B cell (primary cell): ENCODE data around the gene JMJD1C. TPM values are rescaled to one million over a fixed set of nuclear protein-coding genes. Genes with fewer than 3 reads are reported as not detected.

ENCODE experiments used
- ATAC-seq: fragments of 200-7000 bp; cut with Tn5 transposase; one replicate; pipeline ENCODE4 v1.10.0; 2021; ENCODE audit warnings: low read depth, mild to moderate bottlenecking, moderate number of reproducible peaks, moderate library complexity
- CTCF ChIA-PET: fragments of 350-600 bp; sonication (Branson Sonifier 250); formaldehyde crosslinking; loops from one replicate; lab custom pipeline; 2021; ENCODE audit warnings: antibody characterized with exemption, inconsistent platforms; lab: Charles Lee
- POLR2A ChIA-PET: fragments of 350-600 bp; sonication (Branson Sonifier 250); formaldehyde crosslinking; loops from one replicate; lab custom pipeline; 2021; ENCODE audit warnings: antibody characterized with exemption; lab: Charles Lee
- DNase-seq: peaks from one replicate; pipeline ENCODE4 v3.0.0; 2013
- H2AFZ ChIP-seq: 2 replicates; pipeline ENCODE4 v1.6.1; 2012; ENCODE audit warnings: mild to moderate bottlenecking, low read depth, low read length; ENCODE audit not compliant: insufficient read depth, poor library complexity, severe bottlenecking
- H3K27ac ChIP-seq, 2 donors: 1 replicate in 1 of 2; 2 replicates in 1 of 2; pipeline ENCODE4 v1.5.1; 2012 to 2013; ENCODE audit warnings: low read length in 2 of 2, mild to moderate bottlenecking in 2 of 2, moderate library complexity in 1 of 2
- H3K27me3 ChIP-seq, 4 experiments: fragments of 200-600 bp in 1 of 4; sonication (generic) in 1 of 4; replicated peaks in 1 of 4; 1 replicate in 2 of 4; 2 replicates in 2 of 4; pipeline versions ENCODE4 v1.6.1 to v1.7.0; 2013 to 2016; ENCODE audit warnings: low read length in 3 of 4, mild to moderate bottlenecking in 2 of 4, mixed read lengths in 1 of 4, moderate library complexity in 1 of 4; ENCODE audit not compliant: insufficient read depth in 4 of 4, control insufficient read depth in 3 of 4; ENCODE audit errors: control extremely low read depth in 1 of 4
- H3K36me3 ChIP-seq, 2 experiments: replicated peaks in 1 of 2; 1 replicate in 1 of 2; 2 replicates in 1 of 2; pipeline versions ENCODE4 v1.6.1 to v1.7.1; 2013; ENCODE audit warnings: low read length in 1 of 2; ENCODE audit not compliant: insufficient read depth in 2 of 2, control insufficient read depth in 1 of 2; ENCODE audit errors: control extremely low read depth in 1 of 2, extremely low read depth in 1 of 2
- H3K4me1 ChIP-seq, 2 donors: fragments of 200-600 bp in 1 of 2; sonication (generic) in 1 of 2; 1 replicate in 1 of 2; 2 replicates in 1 of 2; pipeline versions ENCODE4 v1.5.1 to v1.6.1; 2013 to 2017; ENCODE audit warnings: low read length in 2 of 2; ENCODE audit not compliant: control insufficient read depth in 2 of 2, insufficient read depth in 2 of 2
- H3K4me2 ChIP-seq: replicated peaks from 2 replicates; pipeline ENCODE3; 2012; ENCODE audit warnings: mild to moderate bottlenecking, low read depth, low read length; ENCODE audit not compliant: poor library complexity, severe bottlenecking
- H3K4me3 ChIP-seq, 5 experiments: fragments of 200-600 bp in 1 of 5; sonication (generic) in 1 of 5; 1 replicate in 3 of 5; 2 replicates in 2 of 5; pipeline versions ENCODE4 v1.5.1 to v1.7.0; 2011 to 2016; ENCODE audit warnings: low read length in 4 of 5, mild to moderate bottlenecking in 4 of 5, low read depth in 2 of 5, control low read depth in 1 of 5, moderate library complexity in 1 of 5; ENCODE audit not compliant: insufficient read depth in 1 of 5; ENCODE audit errors: control extremely low read depth in 1 of 5, extremely low read depth in 1 of 5
- H3K79me2 ChIP-seq: fragments of 200-600 bp; sonication (generic); one replicate; pipeline ENCODE4 v1.6.0; 2016; ENCODE audit warnings: low read length; ENCODE audit not compliant: control insufficient read depth, insufficient read depth
- H3K9ac ChIP-seq: fragments of 200-600 bp; sonication (generic); 2 replicates; pipeline ENCODE4 v1.6.1; 2017; ENCODE audit warnings: mild to moderate bottlenecking, low read length, moderate library complexity
- H3K9me3 ChIP-seq, 3 donors: one replicate each; pipeline versions ENCODE4 v1.6.1 to v1.7.1; 2013; ENCODE audit warnings: low read length in 2 of 3; ENCODE audit not compliant: control insufficient read depth in 2 of 3, insufficient read depth in 1 of 3; ENCODE audit errors: control extremely low read depth in 1 of 3
- H4K20me1 ChIP-seq: 2 replicates; pipeline ENCODE4 v1.6.0; 2012; ENCODE audit warnings: mild to moderate bottlenecking, low read length; ENCODE audit not compliant: insufficient read depth, control insufficient read depth, poor library complexity, severe bottlenecking
- H3K27ac Mint-ChIP-seq: one replicate; pipeline ENCODE4 v1.8.0; 2021; ENCODE audit warnings: mixed read lengths
- H3K27me3 Mint-ChIP-seq: one replicate; pipeline ENCODE4 v1.8.0; 2021; ENCODE audit warnings: mixed read lengths
- H3K4me1 Mint-ChIP-seq: one replicate; pipeline ENCODE4 v1.8.0; 2021; ENCODE audit warnings: mixed read lengths
- H3K4me3 Mint-ChIP-seq: one replicate; pipeline ENCODE4 v1.8.0; 2021; ENCODE audit warnings: mixed read lengths
- H3K9me3 Mint-ChIP-seq: one replicate; pipeline ENCODE4 v1.8.0; 2022; ENCODE audit warnings: mixed read lengths; ENCODE audit not compliant: insufficient read depth
- EZH2 ChIP-seq: IDR thresholded peaks from 2 replicates; pipeline ENCODE4 v1.6.1; 2012; ENCODE audit warnings: borderline replicate concordance, low read depth, mild to moderate bottlenecking, moderate library complexity, low read length; ENCODE audit not compliant: insufficient read depth, poor library complexity, severe bottlenecking
- WGBS: methylation state at CpG from one replicate; pipeline ENCODE4 v1.1.5; 2013; ENCODE audit warnings: missing lambda C conversion rate; ENCODE audit not compliant: insufficient coverage; 5-methylcytosine and 5-hydroxymethylcytosine counted together
- intact Hi-C: fragments of 100-400 bp; cut with micrococcal nuclease; formaldehyde crosslinking; loops from one replicate; pipeline ENCODE4 v1.10.0; 2022
- polyA plus RNA-seq: library from polyadenylated mRNA; depleted of rRNA; stranded (reverse); fragments of >200 nt; gene quantifications from 2 replicates; pipeline ENCODE4 v1.2.3, GENCODE V29; 2012
- total RNA-seq, 2 donors: library from RNA; stranded (reverse); fragments of 120-200 nt in 1 of 2; gene quantifications; 1 replicate in 1 of 2; 2 replicates in 1 of 2; pipeline versions ENCODE4 v1.2.3 to v1.2.4, GENCODE V29; 2013 to 2022
- TF ChIP-seq, protein P1 (sequence below): fragments of 200-600 bp; IDR thresholded peaks from one replicate; pipeline ENCODE4 v1.8.0; 2022; ENCODE audit warnings: antibody characterized with exemption, mild to moderate bottlenecking

The JMJD1C gene
- total and polyA plus RNA-seq, 2 donors (not counting 1 experiment from before 2014, with no cell fraction given), result 81.8 to 235 TPM

DNA sequence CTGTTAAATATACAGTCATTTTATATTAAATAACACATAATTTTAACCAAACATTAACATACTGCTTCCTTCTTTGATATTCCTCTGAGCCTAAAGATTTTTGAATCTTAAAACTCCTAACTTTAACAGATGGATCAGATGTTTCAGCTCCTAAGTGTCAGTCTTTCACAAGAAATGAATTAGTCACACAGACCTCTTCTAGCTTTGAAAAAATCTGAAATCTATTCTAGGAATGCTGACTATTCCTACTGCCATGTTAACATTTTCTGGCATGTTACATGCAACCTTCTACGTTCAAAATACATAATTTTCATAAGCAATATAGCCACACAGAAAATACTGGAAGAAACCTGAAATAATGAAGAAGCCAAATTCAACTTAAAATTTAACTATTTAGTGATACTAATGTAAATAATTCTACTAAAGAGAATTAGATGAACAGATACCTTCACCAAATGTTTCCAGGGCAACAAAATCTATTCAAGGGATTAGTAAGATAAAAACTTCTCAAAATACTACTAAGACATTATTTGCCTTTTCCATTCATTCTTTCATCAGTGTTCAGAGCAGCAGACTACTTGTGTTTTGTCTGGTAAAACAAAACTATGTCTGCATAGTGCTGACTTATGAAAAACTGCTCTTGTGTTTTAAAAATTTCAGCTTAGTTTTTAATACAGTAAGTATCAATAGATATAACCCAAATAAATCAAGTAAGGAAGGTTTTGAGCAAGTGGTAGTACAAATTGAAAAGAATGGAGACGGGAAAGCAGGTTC is 9.2 kb downstream of the JMJD1C start:
- Mint-ChIP-seq H3K9me3 (no peaks in the 10 kb centered on the region), H3K27me3 (no peaks in the 10 kb centered on the region), H3K4me3 (no peak overlapping the region), H3K4me1 (peaks cover 2% of the 10 kb centered on the region), H3K27ac (no peak overlapping the region)
- no peak for TF ChIP-seq EZH2
- TF ChIP-seq, protein P1, sequence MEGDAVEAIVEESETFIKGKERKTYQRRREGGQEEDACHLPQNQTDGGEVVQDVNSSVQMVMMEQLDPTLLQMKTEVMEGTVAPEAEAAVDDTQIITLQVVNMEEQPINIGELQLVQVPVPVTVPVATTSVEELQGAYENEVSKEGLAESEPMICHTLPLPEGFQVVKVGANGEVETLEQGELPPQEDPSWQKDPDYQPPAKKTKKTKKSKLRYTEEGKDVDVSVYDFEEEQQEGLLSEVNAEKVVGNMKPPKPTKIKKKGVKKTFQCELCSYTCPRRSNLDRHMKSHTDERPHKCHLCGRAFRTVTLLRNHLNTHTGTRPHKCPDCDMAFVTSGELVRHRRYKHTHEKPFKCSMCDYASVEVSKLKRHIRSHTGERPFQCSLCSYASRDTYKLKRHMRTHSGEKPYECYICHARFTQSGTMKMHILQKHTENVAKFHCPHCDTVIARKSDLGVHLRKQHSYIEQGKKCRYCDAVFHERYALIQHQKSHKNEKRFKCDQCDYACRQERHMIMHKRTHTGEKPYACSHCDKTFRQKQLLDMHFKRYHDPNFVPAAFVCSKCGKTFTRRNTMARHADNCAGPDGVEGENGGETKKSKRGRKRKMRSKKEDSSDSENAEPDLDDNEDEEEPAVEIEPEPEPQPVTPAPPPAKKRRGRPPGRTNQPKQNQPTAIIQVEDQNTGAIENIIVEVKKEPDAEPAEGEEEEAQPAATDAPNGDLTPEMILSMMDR, result no peak
- Histone ChIP-seq H3K4me2 (no peak overlapping the region), H3K9ac (no peak overlapping the region), H3K27me3 (no peaks in the 10 kb centered on the region), H2AFZ (no peak overlapping the region), H3K36me3 (no peaks in the 10 kb centered on the region), H3K9me3 (peaks cover 0 to 4% (median 2%) of the 10 kb centered on the region in 3 donors), H3K79me2 (peaks cover 26% of the 10 kb centered on the region), H4K20me1 (peaks cover 5% of the 10 kb centered on the region), H3K4me1 (no peaks in the 10 kb centered on the region), H3K4me3 (no peak overlapping the region), H3K27ac (no peak overlapping the region)
- WGBS, result no CpG with 5 or more reads among the region's 2 CpGs
- ChIA-PET POLR2A (no interaction called here), CTCF (no interaction called here)
- DNase-seq, result no peak
- intact Hi-C loops, result no loop called here
- no peak for ATAC-seq

DNA sequence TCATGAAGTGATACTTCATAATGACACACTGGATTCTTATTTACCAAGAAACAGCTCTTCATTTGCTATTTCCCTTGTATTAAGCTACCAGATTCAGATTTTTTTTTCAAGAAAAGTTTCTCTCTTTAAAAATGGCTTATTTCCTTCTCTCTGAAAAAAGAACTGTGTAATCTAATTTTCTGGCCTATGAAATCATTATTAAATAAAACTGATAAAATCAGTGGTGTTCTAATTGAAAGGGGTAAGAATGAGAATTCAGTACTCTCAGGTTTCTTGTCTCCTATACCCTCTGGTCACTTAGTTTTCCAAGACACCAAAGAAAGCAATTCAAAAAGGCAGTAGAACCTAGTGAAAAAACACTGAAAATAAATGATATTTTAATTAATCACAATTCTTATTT is 10.3 kb downstream of the JMJD1C start:
- no peak overlapping the region for H3K27ac ChIP-seq
- no peak overlapping the region for H2AFZ ChIP-seq
- Mint-ChIP-seq H3K4me3 (no peak overlapping the region), H3K9me3 (no peaks in the 10 kb centered on the region), H3K27ac (no peak overlapping the region), H3K4me1 (peaks cover 9% of the 10 kb centered on the region), H3K27me3 (no peaks in the 10 kb centered on the region)
- H3K4me2 ChIP-seq, result no peak overlapping the region
- DNase-seq, result no peak
- H3K36me3 ChIP-seq, result no peaks in the 10 kb centered on the region
- no peaks in the 10 kb centered on the region for H3K27me3 ChIP-seq
- ATAC-seq, result no peak
- TF ChIP-seq EZH2, result no peak
- TF ChIP-seq, protein P1, result no peak
- ChIA-PET POLR2A (no interaction called here), CTCF (interaction anchor here (0.6 kb wide), 1 partner anchor 211 kb away, joined by 3 read pairs; no protein-coding TSS in a partner anchor)
- intact Hi-C loops, result no loop called here
- no peak overlapping the region for H3K9ac ChIP-seq
- H3K4me3 ChIP-seq, result no peak overlapping the region
- H3K9me3 ChIP-seq, result peaks cover 0 to 4% (median 2%) of the 10 kb centered on the region in 3 donors
- H3K79me2 ChIP-seq, result peaks cover 28% of the 10 kb centered on the region
- no peaks in the 10 kb centered on the region for H3K4me1 ChIP-seq
- peaks cover 5% of the 10 kb centered on the region for H4K20me1 ChIP-seq
